Peyer's patch (tissue), 4 donors: ENCODE data around the gene MRPL24. TPM values are rescaled to one million over a fixed set of nuclear protein-coding genes. Genes with fewer than 3 reads are reported as not detected.

Experiments
- DNase-seq, 3 donors: peaks; one replicate each; pipeline ENCODE4 v3.0.0-alpha.2; 2017 to 2019
- H3K27ac ChIP-seq, 4 donors: fragments of 200-600 bp; sonication (generic); one replicate each; pipeline ENCODE4 v1.5.1; 2016 to 2019
- H3K27me3 ChIP-seq, 2 donors: fragments of 200-600 bp; sonication (generic); one replicate each; pipeline ENCODE4 v1.5.1; 2019
- H3K36me3 ChIP-seq, 3 donors: fragments of 200-600 bp; sonication (generic); one replicate each; pipeline ENCODE4 v1.5.1; 2016 to 2019
- H3K4me1 ChIP-seq, 4 donors: fragments of 200-600 bp; sonication (generic); one replicate each; pipeline ENCODE4 v1.5.1; 2016 to 2019
- H3K4me3 ChIP-seq, 4 donors: fragments of 200-600 bp; sonication (generic); 1 replicate in 3 of 4; 2 replicates in 1 of 4; pipeline ENCODE4 v1.5.1; 2016 to 2019; ENCODE audit warnings: mild to moderate bottlenecking in 1 of 4
- H3K9me3 ChIP-seq, 4 donors: fragments of 200-600 bp; sonication (generic); one replicate each; pipeline ENCODE4 v1.5.1; 2016 to 2019; ENCODE audit warnings: mild to moderate bottlenecking in 1 of 4
- CTCF ChIP-seq, 6 experiments: fragments of 450-650 bp in 4 of 6; fragments of 200-600 bp in 2 of 6; sonication (generic) in 1 of 6; IDR thresholded peaks; one replicate each; pipeline ENCODE4 v1.5.1; 2017 to 2019; ENCODE audit warnings: antibody characterized with exemption in 6 of 6, mild to moderate bottlenecking in 3 of 6, moderate library complexity in 1 of 6
- POLR2A ChIP-seq, 2 donors: fragments of 450-650 bp; IDR thresholded peaks; one replicate each; pipeline ENCODE4 v1.5.1; 2017; ENCODE audit warnings: antibody characterized with exemption in 2 of 2, mild to moderate bottlenecking in 2 of 2, moderate library complexity in 2 of 2
- total RNA-seq, 4 donors: library from RNA; depleted of rRNA; stranded (reverse); fragments of >200 nt; gene quantifications; one replicate each; pipeline ENCODE4 v1.1.0, GENCODE V29; 2016

Gene MRPL24
- total RNA-seq, 4 donors from 2014 or later: 15.7 to 35.8 (median 22.0) TPM

DNA sequence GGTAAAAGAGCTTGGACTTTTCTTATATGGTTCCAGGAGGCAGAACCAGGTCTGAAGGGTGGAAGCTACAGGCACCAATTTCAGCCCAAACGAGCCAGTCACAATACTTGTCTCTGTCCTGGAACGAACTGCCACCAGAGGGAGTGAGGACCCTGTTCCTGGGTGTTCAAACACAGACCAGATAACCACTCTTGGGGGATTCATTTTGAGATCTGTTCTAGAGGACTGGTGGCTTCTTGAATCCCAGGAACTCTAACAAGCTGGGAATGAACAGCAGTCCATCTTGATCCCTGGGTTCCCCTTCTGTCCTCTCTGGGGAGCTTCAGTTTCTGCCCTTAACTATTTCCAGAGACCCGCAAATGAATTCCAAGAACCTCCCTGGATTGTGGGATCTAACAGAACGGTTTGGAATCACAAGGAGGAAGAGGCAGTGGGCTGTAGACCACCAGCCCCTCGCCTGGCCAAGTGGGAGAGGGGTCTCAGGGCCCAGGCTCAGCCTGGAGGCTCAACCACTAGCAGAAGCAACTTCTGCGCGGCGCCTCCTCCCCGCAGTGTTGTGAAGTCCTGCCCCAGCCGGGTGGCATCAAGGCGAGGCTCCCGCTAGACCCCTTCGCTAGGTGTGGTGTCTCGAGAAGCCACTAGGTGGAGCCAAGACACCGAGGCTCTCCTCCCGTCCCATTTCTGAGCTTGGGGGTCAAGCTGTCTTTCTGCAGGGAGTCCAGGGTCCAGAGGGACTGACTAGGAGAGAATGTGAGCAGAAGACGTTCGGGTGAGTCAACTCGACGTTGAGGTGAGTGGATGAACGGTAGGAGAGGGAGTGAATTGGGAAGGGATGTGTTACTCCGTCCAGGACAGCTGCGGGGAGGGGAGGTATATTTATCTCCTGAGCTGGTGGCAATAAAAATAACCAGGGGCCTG, 51.6 kb downstream of the MRPL24 start:
- Histone ChIP-seq H3K27ac (no peak overlapping the region), H3K4me1 (peaks cover 0 to 18% (median 1%) of the 10 kb centered on the region in 4 donors), H3K4me3 (no peak overlapping the region), H3K9me3 (no peaks in the 10 kb centered on the region), H3K36me3 (no peaks in the 10 kb centered on the region), H3K27me3 (peaks cover 0 to 8% of the 10 kb centered on the region in 2 donors)
- TF ChIP-seq POLR2A (IDR thresholded peaks at IDR 0.05) (no peak), CTCF (IDR thresholded peaks at IDR 0.05) (peak; percentile 70 to 92 (median 86))
- DNase-seq: peak; percentile 74 to 90 (median 77)

Other genes starting within 250 kb of the MRPL24 start
- 10 to 100 TPM; 46.8 to 97.4 (median 64.1) TPM for gene MEF2D, start 240.3 kb downstream of the MRPL24 start, total RNA-seq
- gene IQGAP3, start 168.5 kb downstream of the MRPL24 start, total RNA-seq: 10 to 100 TPM in 1 of 4 donors, 1 to 10 TPM in 3; 5.4 to 45.4 (median 8.2) TPM
- not detected for gene TTC24, start 161.4 kb downstream of the MRPL24 start, total RNA-seq
- 10 to 100 TPM; 38.0 to 96.5 (median 73.1) TPM for gene NAXE, start 149.3 kb downstream of the MRPL24 start, total RNA-seq
- gene GPATCH4, start 139.6 kb downstream of the MRPL24 start, total RNA-seq: 10 to 100 TPM in 2 of 4 donors, 1 to 10 TPM in 2; 6.3 to 38.0 (median 11.3) TPM
- gene HAPLN2, start 121.7 kb downstream of the MRPL24 start, total RNA-seq: 1 to 10 TPM in 3 of 4 donors, not detected in 1; 1.9 to 2.2 (median 2.1) TPM
- gene BCAN, start 99.0 kb downstream of the MRPL24 start, total RNA-seq: 1 to 10 TPM in 1 of 4 donors, under 1 TPM in 1, not detected in 2; 0.28 to 1.3 TPM
- 10 to 100 TPM in 1 of 4 donors, 1 to 10 TPM in 3; 2.8 to 25.6 (median 3.1) TPM for gene NES, start 63.7 kb downstream of the MRPL24 start, total RNA-seq
- 1 to 10 TPM in 2 of 4 donors, not detected in 2; 3.6 to 5.0 TPM for gene CRABP2, start 35.5 kb downstream of the MRPL24 start, total RNA-seq
- 10 to 100 TPM; 33.8 to 95.2 (median 64.9) TPM for gene METTL25B, start 12.6 kb downstream of the MRPL24 start, total RNA-seq
- gene ISG20L2, start 12.3 kb downstream of the MRPL24 start, total RNA-seq: 10 to 100 TPM; 22.4 to 47.2 (median 27.9) TPM
- gene HDGF, start 10.6 kb upstream of the MRPL24 start, total RNA-seq: 100 to 1,000 TPM; 234 to 309 (median 281) TPM
- gene PRCC, start 26.4 kb upstream of the MRPL24 start, total RNA-seq: 100 to 1,000 TPM in 1 of 4 donors, 10 to 100 TPM in 3; 43.3 to 114 (median 46.3) TPM
- gene SH2D2A, start 75.8 kb upstream of the MRPL24 start, total RNA-seq: 10 to 100 TPM in 1 of 4 donors, 1 to 10 TPM in 2, not detected in 1; 2.7 to 13.5 (median 6.5) TPM
- gene INSRR, start 118.0 kb upstream of the MRPL24 start, total RNA-seq: not detected
- gene NTRK1, start 119.8 kb upstream of the MRPL24 start, total RNA-seq: under 1 TPM in 1 of 4 donors, not detected in 3; 0.57 TPM
- gene PEAR1, start 152.6 kb upstream of the MRPL24 start, total RNA-seq: 10 to 100 TPM in 1 of 4 donors, 1 to 10 TPM in 3; 4.9 to 17.3 (median 7.0) TPM
- not detected for gene LRRC71, start 179.5 kb upstream of the MRPL24 start, total RNA-seq